ENCODE data around the gene ABCF3.

The ABCF3 gene

DNA sequence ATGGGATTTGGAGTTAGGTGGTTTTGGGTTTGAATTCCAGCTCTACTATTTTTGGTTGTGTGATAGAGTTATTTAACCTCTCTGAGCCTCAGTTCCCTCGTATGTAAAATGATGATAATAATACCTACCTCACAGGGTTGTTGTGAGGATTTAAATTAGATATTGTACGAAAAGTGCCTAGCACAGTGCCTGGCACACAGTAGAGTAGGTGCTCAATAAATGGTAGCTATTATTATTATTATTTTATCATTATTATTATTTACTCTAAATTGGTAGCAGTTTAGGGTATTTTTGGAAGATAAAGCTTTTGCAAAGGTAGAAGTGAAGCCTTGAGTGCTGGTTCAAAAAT, 12.7 kb upstream of the ABCF3 start:
- H3K4me3 ChIP-seq (replicated peaks; ENCODE audit: low read depth, low read length): no peak overlapping the region
- TF ChIP-seq CTCF (IDR thresholded peaks at IDR 0.05; ENCODE audit: low read length, missing control alignments): no peak
- DNase-seq (ENCODE audit: low read depth): no peak

GRCh38 chr3:184174284-184174645, 11.7 kb upstream of the ABCF3 start:
- no peak for TF ChIP-seq CTCF (IDR thresholded peaks at IDR 0.05; ENCODE audit: low read length, missing control alignments)
- DNase-seq (ENCODE audit: low read depth): no peak
- H3K4me3 ChIP-seq (replicated peaks; ENCODE audit: low read depth, low read length): no peak overlapping the region

DNA sequence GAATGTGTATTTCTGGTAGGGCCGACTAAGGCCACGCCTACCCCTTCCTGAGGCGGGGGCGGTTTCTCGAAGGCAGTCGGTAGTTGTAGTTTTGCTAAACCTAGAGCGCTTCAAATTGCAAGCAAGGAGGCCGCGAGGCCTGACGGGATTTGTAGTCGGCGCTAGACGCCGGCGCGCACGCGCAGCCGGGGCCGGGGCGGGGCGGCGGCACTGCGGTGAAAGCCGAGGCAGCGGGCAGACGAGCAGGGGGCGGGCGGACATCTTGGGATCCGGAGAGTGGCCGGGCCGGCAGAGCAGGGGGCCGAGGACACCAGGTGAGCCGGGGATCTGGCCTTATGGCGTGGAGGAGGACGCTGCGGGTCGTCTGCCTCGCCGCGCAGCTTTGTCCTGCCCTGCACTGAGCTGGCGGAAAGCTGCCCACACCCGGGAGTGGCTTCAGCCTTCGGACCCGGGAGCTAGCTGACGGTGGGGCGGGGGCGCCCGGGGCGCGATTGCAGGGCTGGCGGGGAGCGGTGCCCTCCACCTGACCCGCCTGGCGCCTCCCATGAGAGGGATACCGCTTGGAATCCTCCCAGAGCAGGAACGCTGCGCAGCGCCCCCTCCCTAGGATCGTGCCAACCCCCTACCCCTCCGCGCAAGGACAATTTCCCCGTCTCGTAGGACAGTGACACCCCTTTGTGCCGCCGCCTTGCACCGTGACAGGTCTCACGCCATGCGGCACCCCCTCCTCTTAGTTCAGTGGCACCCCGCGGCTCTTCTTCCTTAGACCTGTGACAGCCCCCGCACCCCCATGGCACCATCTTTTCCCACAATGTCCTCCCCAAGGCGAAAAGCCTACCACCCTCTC, 11.1 kb upstream of the ABCF3 start, which contains the start of gene AP2M1:
AP2M1 (plus strand) TSS at position 210 of the 847 bp plus-strand sequence. CDS start 2,139 bp downstream, outside the sequence.
- TF ChIP-seq CTCF (IDR thresholded peaks at IDR 0.05; ENCODE audit: low read length, missing control alignments): no peak
- peak within 1 kb of the TSS; percentile 77 for H3K4me3 ChIP-seq (replicated peaks; ENCODE audit: low read depth, low read length)

DNA sequence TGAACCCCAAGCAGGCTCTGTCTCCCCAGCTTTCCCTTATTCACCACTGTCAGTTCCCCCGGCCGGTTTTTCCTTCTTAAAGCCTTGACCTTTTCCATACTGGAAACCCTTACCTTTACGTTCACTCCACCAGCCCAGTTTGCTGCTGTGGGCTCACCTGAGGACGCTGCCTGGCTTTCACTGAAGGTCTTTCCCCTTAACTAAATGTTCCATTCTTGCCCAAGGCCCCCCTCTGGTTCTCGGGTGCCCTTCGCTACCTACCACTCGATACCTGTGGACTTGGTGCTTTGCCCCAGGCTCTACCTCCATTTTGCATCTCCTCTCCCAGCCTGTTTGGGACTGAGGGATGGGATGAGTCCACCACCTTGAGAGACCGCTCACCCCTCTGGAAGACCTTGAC, 10.5 kb upstream of the ABCF3 start:
- peak overlapping the region; percentile 77 for H3K4me3 ChIP-seq (replicated peaks; ENCODE audit: low read depth, low read length)
- no peak for TF ChIP-seq CTCF (IDR thresholded peaks at IDR 0.05; ENCODE audit: low read length, missing control alignments)
- DNase-seq (ENCODE audit: low read depth): no peak

More for the DNA sequence above, 11.1 kb upstream of the ABCF3 start, which contains the start of gene AP2M1:
- DNase-seq (ENCODE audit: low read depth): peak; percentile 100

DNA sequence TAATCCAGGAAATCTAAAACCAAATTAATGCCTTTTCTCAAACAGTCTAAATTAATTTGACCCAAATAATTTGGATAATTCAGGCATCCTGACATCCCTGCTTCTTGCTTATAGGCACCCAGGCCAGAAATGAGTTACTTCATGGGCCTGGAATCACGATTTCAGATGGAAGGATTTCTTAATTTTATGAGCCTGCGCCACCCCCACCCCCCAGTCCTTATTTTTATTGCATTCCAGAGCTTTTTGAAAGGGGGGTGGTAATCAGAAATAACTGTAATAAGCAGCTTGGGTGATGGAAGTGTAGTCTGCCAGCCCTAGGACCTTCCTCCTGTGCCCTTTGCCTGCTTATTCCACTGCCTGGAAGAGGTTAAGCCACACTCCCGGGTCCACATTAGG, 10.0 kb upstream of the ABCF3 start:
- TF ChIP-seq CTCF (IDR thresholded peaks at IDR 0.05; ENCODE audit: low read length, missing control alignments): no peak
- DNase-seq (ENCODE audit: low read depth): no peak
- H3K4me3 ChIP-seq (replicated peaks; ENCODE audit: low read depth, low read length): peak overlapping the region; percentile 77

DNA sequence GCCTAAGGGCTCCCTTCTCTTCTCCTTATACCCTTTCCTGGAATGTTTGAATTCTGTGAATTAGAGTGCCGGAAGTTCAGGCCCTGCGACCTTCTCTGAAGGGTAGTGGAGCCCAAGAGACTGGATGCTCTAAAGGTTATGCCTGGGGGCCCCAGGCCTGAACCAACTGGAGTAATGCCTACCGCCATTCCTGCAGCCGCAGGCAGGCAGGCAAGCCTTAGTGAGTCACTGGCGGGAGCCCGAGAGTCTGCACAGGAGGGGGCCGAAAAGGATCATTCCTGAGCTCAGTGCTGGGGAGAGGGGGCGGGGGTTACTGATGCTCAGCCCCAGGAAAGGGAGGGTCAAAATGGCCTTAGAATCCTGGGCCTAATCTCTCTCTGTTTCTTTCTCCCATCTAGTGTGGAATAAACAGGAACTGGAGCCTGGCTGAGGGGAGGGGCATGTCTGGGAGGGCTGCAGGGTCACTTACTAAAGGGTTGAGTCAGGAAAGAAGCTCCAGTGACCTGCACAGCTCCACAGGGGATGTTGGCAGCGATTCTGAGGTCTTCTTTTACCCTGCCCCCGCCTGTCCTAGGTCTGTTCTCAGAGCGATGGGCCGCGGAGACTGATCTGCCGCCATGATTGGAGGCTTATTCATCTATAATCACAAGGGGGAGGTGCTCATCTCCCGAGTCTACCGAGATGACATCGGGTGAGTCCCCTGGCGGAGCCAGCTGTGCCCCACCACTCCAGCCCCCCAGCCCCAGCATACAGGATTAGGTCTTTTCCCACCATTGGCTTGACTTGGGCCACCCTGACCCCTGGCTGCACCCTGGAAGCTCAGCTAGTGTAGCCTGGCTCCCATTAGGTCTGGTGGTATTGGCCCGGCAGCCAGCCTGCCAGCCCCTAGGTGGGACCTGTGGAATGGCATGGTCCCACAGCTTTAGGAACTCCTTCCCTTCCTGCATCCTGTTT, 9.3 kb upstream of the ABCF3 start:
- peak overlapping the region; percentile 77 for H3K4me3 ChIP-seq (replicated peaks; ENCODE audit: low read depth, low read length)
- TF ChIP-seq CTCF (IDR thresholded peaks at IDR 0.05; ENCODE audit: low read length, missing control alignments): no peak
- DNase-seq (ENCODE audit: low read depth): peak; percentile 94

Data from fibroblast of pulmonary artery (primary cell).